Measurements from ENCODE around the gene IER5L. TPM values are rescaled to one million over a fixed set of nuclear protein-coding genes. Genes with fewer than 3 reads are reported as not detected.
A peak's percentile ranks its signal among the peaks of the same experiment; 100 is the strongest.

The IER5L gene
- total and polyA plus RNA-seq, 2 of the 8 experiments (the other 6 are each of a cell fraction or from before 2014, with no cell fraction given): 0.65 to 1.0 TPM

DNA sequence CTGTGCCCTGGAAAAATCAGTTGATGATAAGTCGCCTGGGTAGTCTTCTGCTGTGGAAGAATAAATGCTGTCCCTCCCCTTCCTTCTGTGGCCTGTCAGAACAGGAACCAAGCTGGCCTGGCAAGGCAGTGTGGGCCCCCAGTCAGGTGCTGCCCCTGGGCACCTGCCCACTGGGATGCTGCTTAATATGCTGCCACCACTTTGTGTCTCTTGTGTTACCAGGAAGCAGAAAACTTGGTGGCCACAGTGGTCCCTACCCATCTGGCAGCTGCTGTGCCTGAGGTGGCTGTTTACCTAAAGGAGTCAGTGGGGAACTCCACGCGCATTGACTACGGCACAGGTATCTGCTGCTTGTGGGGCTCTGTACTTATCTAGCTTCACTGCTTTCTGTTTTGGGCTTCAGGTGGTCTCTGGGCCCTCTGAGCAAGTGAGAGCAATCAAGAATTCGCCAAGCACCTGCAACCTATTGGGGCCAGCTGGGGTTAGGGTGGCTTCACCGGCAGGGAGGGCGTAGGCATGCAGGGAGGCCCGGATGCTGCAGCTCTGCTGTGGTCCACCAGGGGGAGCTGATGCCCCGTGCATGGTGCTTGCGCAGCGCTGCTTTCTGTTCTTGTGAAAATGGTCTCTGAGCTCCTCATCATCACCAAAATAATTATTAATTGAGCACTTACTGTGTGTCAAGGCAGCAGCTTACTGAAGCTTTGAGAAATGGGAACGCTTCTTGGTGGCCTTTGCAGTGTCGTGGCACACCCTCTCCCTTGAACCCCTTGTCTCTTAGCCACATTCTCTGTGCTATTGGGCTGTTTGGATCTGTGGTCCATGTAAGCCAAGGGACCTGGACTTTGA is 46.5 kb downstream of the IER5L start:
- no peaks in the 10 kb centered on the region for H3K23me2 ChIP-seq (ENCODE audit: low read depth, low read length)
- H4K20me1 ChIP-seq (replicated peaks in 1 of 2; ENCODE audit: control insufficient read depth in 1 of 2, insufficient read depth in 2 of 2, low read length in 2 of 2): peaks cover 2 to 6% of the 10 kb centered on the region in 2 experiments
- no peak overlapping the region for H3K27ac ChIP-seq (ENCODE audit: low read depth, low read length)
- FAIRE-seq: no peak
- H3K27me3 ChIP-seq (replicated peaks in 1 of 4; ENCODE audit: control insufficient read depth in 3 of 4, extremely low read depth in 1 of 4, insufficient read depth in 3 of 4, low read length in 3 of 4): no peaks in the 10 kb centered on the region
- H2BK20ac ChIP-seq (ENCODE audit: low read length): no peak overlapping the region
- H4K91ac ChIP-seq (replicated peaks; ENCODE audit: insufficient read length, low read length): no peak overlapping the region
- H3K9ac ChIP-seq (replicated peaks in 1 of 4; ENCODE audit: extremely low read depth in 1 of 4, low read depth in 3 of 4, low read length in 3 of 4): no peak overlapping the region; a peak in 1 of 7 replicates
- no peak overlapping the region for H3K4me2 ChIP-seq (ENCODE audit: insufficient read depth in 1 of 2, low read depth in 2 of 2, low read length in 2 of 2)
- H3K9me3 ChIP-seq (ENCODE audit: insufficient read depth in 2 of 2, low read depth in 1 of 2, low read length in 1 of 2): no peaks in the 10 kb centered on the region
- POLR2A ChIA-PET (ENCODE audit: partially characterized antibody): interaction anchor here (0.8 to 4.1 kb wide), 8 partner anchors 8 to 351 kb away, joined by 3 to 21 read pairs (median 4); partner anchors contain the start of gene IER5L
- H3K14ac ChIP-seq (ENCODE audit: insufficient read length): no peak overlapping the region
- H3K36me3 ChIP-seq (ENCODE audit: control insufficient read depth in 2 of 4, insufficient read depth in 4 of 4, low read length in 3 of 4): peaks cover 9 to 27% (median 14%) of the 10 kb centered on the region in 4 experiments
- peaks cover 9 to 18% (median 11%) of the 10 kb centered on the region in 4 experiments; a peak in 6 of 7 replicates for H3K4me1 ChIP-seq (replicated peaks in 1 of 4; ENCODE audit: control insufficient read depth in 3 of 4, insufficient read depth in 4 of 4, low read length in 3 of 4)
- H3K4ac ChIP-seq (replicated peaks; ENCODE audit: insufficient read length, low read depth, low read length): no peak overlapping the region
- peaks cover 4% of the 10 kb centered on the region for H3K79me1 ChIP-seq (ENCODE audit: low read depth, low read length)
- CTCF ChIA-PET (ENCODE audit: partially characterized antibody): interaction anchor here (0.5 to 36.8 kb wide), 71 partner anchors 8 to 1036 kb away, joined by 3 to 831 read pairs (median 3); partner anchors contain the start of genes C9orf50, CRAT, IER5L and NTMT1
- 0 out of 2 replicates have a peak overlapping the region, but pooled peaks have one; percentile 1 for H2BK5ac ChIP-seq (ENCODE audit: low read depth, low read length)
- H2BK15ac ChIP-seq (ENCODE audit: low read length): no peak overlapping the region
- H2BK120ac ChIP-seq (replicated peaks; ENCODE audit: low read depth, low read length): no peak overlapping the region
- peaks cover 0 to 7% of the 10 kb centered on the region in 2 experiments; a peak in 1 of 4 replicates for H3K79me2 ChIP-seq (ENCODE audit: control insufficient read depth in 1 of 2, insufficient read depth in 2 of 2, low read length in 2 of 2)
- no peak overlapping the region for H2AK5ac ChIP-seq (ENCODE audit: low read depth, low read length)
- no peak overlapping the region for H3K23ac ChIP-seq (ENCODE audit: insufficient read length)
- H4K5ac ChIP-seq (ENCODE audit: insufficient read length, low read depth, low read length): no peak overlapping the region
- no peak overlapping the region for H3K56ac ChIP-seq (replicated peaks; ENCODE audit: insufficient read length, low read depth, low read length)
- H4K8ac ChIP-seq (ENCODE audit: extremely low read depth, insufficient read depth, low read length): no peak overlapping the region
- WGBS, 2 experiments (ENCODE audit: extremely low coverage in 1 of 2, insufficient coverage in 1 of 2, insufficient read length in 1 of 2, insufficient replicate concordance in 2 of 2, low coverage in 1 of 2, low lambda C conversion rate in 2 of 2, missing lambda C conversion rate in 1 of 2): 45% methylated on average over 13 of the region's 13 CpGs; no CpG with 5 or more reads in 1 of the 2 experiments
- no peak overlapping the region for H2BK12ac ChIP-seq (ENCODE audit: low read depth, low read length)
- H3K18ac ChIP-seq (ENCODE audit: extremely low read depth, low read length): no peak overlapping the region
- no peak overlapping the region for H3K4me3 ChIP-seq (ENCODE audit: extremely low read depth in 1 of 4, insufficient read depth in 2 of 4, low read depth in 3 of 4, low read length in 4 of 4)
- no peak overlapping the region for H2AFZ ChIP-seq (ENCODE audit: low read length)
- DNase-seq (ENCODE audit: low read depth in 1 of 2, low spot score in 2 of 2): peak in 1 of 2 experiments; percentile 97
- no peak for TF ChIP-seq SP1 (IDR thresholded peaks at IDR 0.05; ENCODE audit: low read depth, low read length)
- TF ChIP-seq SIRT6 (IDR thresholded peaks at IDR 0.05; ENCODE audit: low read length): no peak
- TF ChIP-seq, protein P1, sequence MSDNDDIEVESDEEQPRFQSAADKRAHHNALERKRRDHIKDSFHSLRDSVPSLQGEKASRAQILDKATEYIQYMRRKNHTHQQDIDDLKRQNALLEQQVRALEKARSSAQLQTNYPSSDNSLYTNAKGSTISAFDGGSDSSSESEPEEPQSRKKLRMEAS (IDR thresholded peaks at IDR 0.05): peak; percentile 57
- 0 out of 2 replicates have a peak, but pooled peaks have one; percentile 37 for TF ChIP-seq TCF12 (IDR thresholded peaks at IDR 0.05; ENCODE audit: low read depth, low read length)
- no peak for TF ChIP-seq SIN3A (conservative IDR thresholded peaks at IDR 0.05 in 1 of 2, IDR thresholded peaks at IDR 0.05 in 1 of 2; ENCODE audit: low read depth in 1 of 2, low read length in 2 of 2)
- TF ChIP-seq CEBPB (IDR thresholded peaks at IDR 0.05; ENCODE audit: low read depth, low read length): no peak
- peak; percentile 49; the same call in 1 of the 2 replicates for TF ChIP-seq YY1 (IDR thresholded peaks at IDR 0.05; ENCODE audit: low read depth, low read length)
- TF ChIP-seq TEAD4 (IDR thresholded peaks at IDR 0.05; ENCODE audit: low read depth, low read length): 0 out of 2 replicates have a peak, but pooled peaks have one; percentile 31
- TF ChIP-seq RAD21 (IDR thresholded peaks at IDR 0.05 in 1 of 2, conservative IDR thresholded peaks at IDR 0.05 in 1 of 2; ENCODE audit: low read depth in 2 of 2, low read length in 2 of 2): peak; percentile 90 to 91
- TF ChIP-seq KDM4A (IDR thresholded peaks at IDR 0.05; ENCODE audit: low read depth, low read length, severe bottlenecking): no peak
